ENCODE data around the gene TXLNA.

- TF ChIP-seq, protein P1, sequence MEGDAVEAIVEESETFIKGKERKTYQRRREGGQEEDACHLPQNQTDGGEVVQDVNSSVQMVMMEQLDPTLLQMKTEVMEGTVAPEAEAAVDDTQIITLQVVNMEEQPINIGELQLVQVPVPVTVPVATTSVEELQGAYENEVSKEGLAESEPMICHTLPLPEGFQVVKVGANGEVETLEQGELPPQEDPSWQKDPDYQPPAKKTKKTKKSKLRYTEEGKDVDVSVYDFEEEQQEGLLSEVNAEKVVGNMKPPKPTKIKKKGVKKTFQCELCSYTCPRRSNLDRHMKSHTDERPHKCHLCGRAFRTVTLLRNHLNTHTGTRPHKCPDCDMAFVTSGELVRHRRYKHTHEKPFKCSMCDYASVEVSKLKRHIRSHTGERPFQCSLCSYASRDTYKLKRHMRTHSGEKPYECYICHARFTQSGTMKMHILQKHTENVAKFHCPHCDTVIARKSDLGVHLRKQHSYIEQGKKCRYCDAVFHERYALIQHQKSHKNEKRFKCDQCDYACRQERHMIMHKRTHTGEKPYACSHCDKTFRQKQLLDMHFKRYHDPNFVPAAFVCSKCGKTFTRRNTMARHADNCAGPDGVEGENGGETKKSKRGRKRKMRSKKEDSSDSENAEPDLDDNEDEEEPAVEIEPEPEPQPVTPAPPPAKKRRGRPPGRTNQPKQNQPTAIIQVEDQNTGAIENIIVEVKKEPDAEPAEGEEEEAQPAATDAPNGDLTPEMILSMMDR (IDR thresholded peaks at IDR 0.05) = no peak
- TF ChIP-seq POLR2AphosphoS5 (IDR thresholded peaks at IDR 0.05) = no peak
- TF ChIP-seq POLR2A (IDR thresholded peaks at IDR 0.05) = no peak
- TF ChIP-seq EP300 (IDR thresholded peaks at IDR 0.05) = no peak
Measured at GRCh38 chr1:32247452-32247851, 68.0 kb downstream of the TXLNA start.
